HCT116 (cell line): ENCODE results near the gene SPRR4. TPM values are rescaled to one million over a fixed set of nuclear protein-coding genes. Genes with fewer than 3 reads are reported as not detected.

ENCODE experiments used
- ATAC-seq: fragments of 200-7000 bp; cut with Tn5 transposase; 2 replicates; pipeline ENCODE4 v1.9.1; 2020; ENCODE audit warnings: mild to moderate bottlenecking, moderate library complexity
- BruUV-seq: library from RNA; stranded (reverse); fragments of 400-500 nt; replicated peaks from 2 replicates; lab custom pipeline; 2021; lab: Mats Ljungman, UMichigan
- CTCF ChIA-PET: fragments of 300-600 bp; sonication (Branson Sonifier 250); formaldehyde crosslinking; loops from one replicate; lab custom pipeline; 2021; ENCODE audit warnings: antibody characterized with exemption; lab: Charles Lee
- POLR2A ChIA-PET: fragments of 300-600, 350-600 bp; sonication (Branson Sonifier 250); formaldehyde crosslinking; loops from one replicate; lab custom pipeline; 2021; ENCODE audit warnings: antibody characterized with exemption; lab: Charles Lee
- RAD21 ChIA-PET, 2 experiments: fragments of 300-600 bp; sonication (Branson Sonifier 250); formaldehyde crosslinking; loops; one replicate each; lab custom pipeline; 2023; ENCODE audit warnings: low total read pairs in 2 of 2; ENCODE audit not compliant: uncharacterized antibody in 2 of 2, unreplicated experiment in 2 of 2, low non-redundant PET in 1 of 2; lab: Charles Lee
- DNase-seq: peaks from one replicate; pipeline ENCODE4 v3.0.0-alpha.2; 2010; ENCODE audit warnings: low read depth, low spot score
- H2AFZ ChIP-seq: fragments of 200-600 bp; shearing (Covaris generic), sonication (generic); 2 replicates; pipeline ENCODE4 v1.6.1; 2017; ENCODE audit warnings: low read depth, mixed run types, mixed read lengths, antibody characterized with exemption, low read length; ENCODE audit not compliant: poor library complexity, severe bottlenecking
- H3K27ac ChIP-seq: 2 replicates; pipeline ENCODE4 v1.5.1; 2012; ENCODE audit warnings: low read depth, low read length
- H3K27me3 ChIP-seq: fragments of 200-600 bp; sonication (generic); 2 replicates; pipeline ENCODE4 v1.6.1; 2016; ENCODE audit warnings: mixed run types, low read length, mixed read lengths; ENCODE audit not compliant: insufficient read depth
- H3K36me3 ChIP-seq, 2 experiments: fragments of 200-500 bp in 1 of 2; fragments of 200-600 bp in 1 of 2; sonication (Bioruptor generic) in 1 of 2; sonication (generic) in 1 of 2; 2 replicates each; pipeline versions ENCODE4 v1.5.1 to v1.6.1; 2014 to 2016; ENCODE audit warnings: low read length in 2 of 2, inconsistent platforms in 1 of 2, mixed read lengths in 1 of 2, mixed run types in 1 of 2; ENCODE audit not compliant: insufficient read depth in 2 of 2, control insufficient read depth in 1 of 2
- H3K4me1 ChIP-seq, 2 experiments: fragments of 200-600 bp in 1 of 2; sonication (generic) in 1 of 2; 2 replicates each; pipeline versions ENCODE4 v1.5.1 to v1.6.1; 2012 to 2017; ENCODE audit warnings: low read length in 2 of 2, inconsistent platforms in 1 of 2, mild to moderate bottlenecking in 1 of 2, mixed read lengths in 1 of 2, mixed run types in 1 of 2, moderate library complexity in 1 of 2; ENCODE audit not compliant: insufficient read depth in 2 of 2, control insufficient read depth in 1 of 2
- H3K4me2 ChIP-seq: fragments of 200-600 bp; sonication (generic); 2 replicates; pipeline ENCODE4 v1.6.1; 2017; ENCODE audit warnings: mixed run types, low read length, mixed read lengths
- H3K4me3 ChIP-seq, 2 experiments: fragments of 200-600 bp in 1 of 2; sonication (generic) in 1 of 2; replicated peaks in 1 of 2; 2 replicates each; pipeline ENCODE4 v1.5.1; 2011 to 2016; ENCODE audit warnings: low read length in 2 of 2, control low read depth in 1 of 2, low read depth in 1 of 2, mild to moderate bottlenecking in 1 of 2, mixed read lengths in 1 of 2, mixed run types in 1 of 2
- H3K79me2 ChIP-seq: fragments of 200-600 bp; sonication (generic); 2 replicates; pipeline ENCODE4 v1.6.1; 2017; ENCODE audit warnings: mild to moderate bottlenecking, mixed run types, low read length, moderate library complexity, mixed read lengths; ENCODE audit not compliant: insufficient read depth
- H3K9ac ChIP-seq: fragments of 200-600 bp; sonication (generic); 2 replicates; pipeline ENCODE4 v1.6.1; 2016; ENCODE audit warnings: low read length, mixed read lengths
- H3K9me2 ChIP-seq: fragments of 200-600 bp; sonication (generic), shearing (Covaris generic); 2 replicates; pipeline ENCODE4 v1.6.1; 2017; ENCODE audit warnings: mixed run types, mild to moderate bottlenecking, moderate library complexity; ENCODE audit not compliant: insufficient read depth
- H3K9me3 ChIP-seq, 2 experiments: fragments of 200-500 bp in 1 of 2; fragments of 200-600 bp in 1 of 2; sonication (Bioruptor generic) in 1 of 2; sonication (generic) in 1 of 2; 2 replicates each; pipeline ENCODE4 v1.6.1; 2014 to 2017; ENCODE audit warnings: low read length in 2 of 2, mixed read lengths in 2 of 2, inconsistent platforms in 1 of 2, low read depth in 1 of 2, mild to moderate bottlenecking in 1 of 2, mixed run types in 1 of 2, moderate library complexity in 1 of 2; ENCODE audit not compliant: control insufficient read depth in 1 of 2, insufficient read depth in 1 of 2
- H4K20me1 ChIP-seq: fragments of 200-600 bp; sonication (generic), shearing (Covaris generic); 2 replicates; pipeline ENCODE4 v1.6.1; 2017; ENCODE audit warnings: mixed run types, mild to moderate bottlenecking, moderate library complexity; ENCODE audit not compliant: insufficient read depth
- RAD21 ChIP-seq: IDR thresholded peaks from 2 replicates; pipeline ENCODE4 v1.6.1; 2012; ENCODE audit warnings: low read depth, mild to moderate bottlenecking
- YY1 ChIP-seq: IDR thresholded peaks from 2 replicates; pipeline ENCODE4 v1.6.1; 2011; ENCODE audit warnings: low read length, low read depth, moderate library complexity, mild to moderate bottlenecking; ENCODE audit not compliant: insufficient replicate concordance; ENCODE audit errors: extremely low read depth
- ZFX ChIP-seq: fragments of 450-650 bp; IDR thresholded peaks from 2 replicates; pipeline ENCODE4 v1.6.1; 2017
- intact Hi-C: fragments of 100-400 bp; cut with micrococcal nuclease; formaldehyde crosslinking; loops from 2 replicates; pipeline ENCODE4 v1.10.0; 2022
- total RNA-seq: library from RNA; stranded (reverse); gene quantifications from one replicate; pipeline ENCODE4 v1.2.1, GENCODE V29; 2021; ENCODE audit not compliant: unreplicated experiment
- TF ChIP-seq, protein P1 (sequence below), 3 experiments: fragments of 200-600 bp in 1 of 3; sonication (generic) in 1 of 3; IDR thresholded peaks in 2 of 3; conservative IDR thresholded peaks in 1 of 3; 2 replicates each; pipeline ENCODE4 v1.5.1; 2012 to 2017; ENCODE audit warnings: low read depth in 2 of 3, low read length in 2 of 3, antibody characterized with exemption in 1 of 3, borderline replicate concordance in 1 of 3, control low read depth in 1 of 3, mild to moderate bottlenecking in 1 of 3, mixed read lengths in 1 of 3, mixed run types in 1 of 3, moderate library complexity in 1 of 3; ENCODE audit not compliant: insufficient read depth in 1 of 3

Gene SPRR4
- total RNA-seq, 1 experiment from 2014 or later = not detected

DNA sequence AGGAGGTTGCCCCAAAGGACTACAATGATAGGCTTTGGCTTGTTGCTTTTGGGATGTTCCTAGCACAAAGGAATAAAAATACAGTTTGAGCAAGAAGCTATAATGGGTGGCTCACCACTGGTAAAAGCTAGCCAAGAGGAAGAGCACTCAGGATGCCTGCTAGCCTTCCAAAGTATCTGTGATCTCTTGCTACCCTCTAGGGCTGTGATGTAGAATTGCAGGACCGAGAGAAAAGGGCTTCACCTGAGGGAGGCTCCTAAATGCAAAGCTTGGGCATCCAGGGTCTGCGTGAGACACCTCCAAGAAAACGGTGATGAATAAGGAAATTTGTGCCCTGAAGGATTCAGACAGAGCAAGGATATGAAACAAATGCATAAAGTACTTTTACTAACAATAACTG lies 44.4 kb upstream of the SPRR4 start:
- Histone ChIP-seq H3K4me3 (no peak overlapping the region), H3K27me3 (peaks cover 19% of the 10 kb centered on the region), H3K27ac (no peak overlapping the region), H3K4me2 (no peak overlapping the region), H3K4me1 (no peaks in the 10 kb centered on the region), H4K20me1 (no peaks in the 10 kb centered on the region), H3K79me2 (no peaks in the 10 kb centered on the region), H3K36me3 (no peaks in the 10 kb centered on the region), H3K9ac (no peak overlapping the region), H3K9me2 (no peaks in the 10 kb centered on the region), H2AFZ (no peak overlapping the region), H3K9me3 (no peaks in the 10 kb centered on the region)
- BruUV-seq = no TSS peak
- CTCF ChIA-PET = interaction anchor here (1.1 to 2.4 kb wide), 11 partner anchors 9 to 467 kb away, joined by 3 to 46 read pairs (median 5); partner anchors contain the start of gene SMCP
- peak; percentile 24 for DNase-seq
- TF ChIP-seq, protein P1, sequence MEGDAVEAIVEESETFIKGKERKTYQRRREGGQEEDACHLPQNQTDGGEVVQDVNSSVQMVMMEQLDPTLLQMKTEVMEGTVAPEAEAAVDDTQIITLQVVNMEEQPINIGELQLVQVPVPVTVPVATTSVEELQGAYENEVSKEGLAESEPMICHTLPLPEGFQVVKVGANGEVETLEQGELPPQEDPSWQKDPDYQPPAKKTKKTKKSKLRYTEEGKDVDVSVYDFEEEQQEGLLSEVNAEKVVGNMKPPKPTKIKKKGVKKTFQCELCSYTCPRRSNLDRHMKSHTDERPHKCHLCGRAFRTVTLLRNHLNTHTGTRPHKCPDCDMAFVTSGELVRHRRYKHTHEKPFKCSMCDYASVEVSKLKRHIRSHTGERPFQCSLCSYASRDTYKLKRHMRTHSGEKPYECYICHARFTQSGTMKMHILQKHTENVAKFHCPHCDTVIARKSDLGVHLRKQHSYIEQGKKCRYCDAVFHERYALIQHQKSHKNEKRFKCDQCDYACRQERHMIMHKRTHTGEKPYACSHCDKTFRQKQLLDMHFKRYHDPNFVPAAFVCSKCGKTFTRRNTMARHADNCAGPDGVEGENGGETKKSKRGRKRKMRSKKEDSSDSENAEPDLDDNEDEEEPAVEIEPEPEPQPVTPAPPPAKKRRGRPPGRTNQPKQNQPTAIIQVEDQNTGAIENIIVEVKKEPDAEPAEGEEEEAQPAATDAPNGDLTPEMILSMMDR (IDR thresholded peaks at IDR 0.05 in 2 of 3, conservative IDR thresholded peaks at IDR 0.05 in 1 of 3; ENCODE audit: borderline replicate concordance in 1 of 3, insufficient read depth in 1 of 3, low read depth in 2 of 3, low read length in 2 of 3) = peak; percentile 53 to 64 (median 62); a peak in 4 of 6 replicates
- TF ChIP-seq ZFX = no peak
- TF ChIP-seq RAD21 = peak; percentile 76
- intact Hi-C loops = loop anchor here (1.0 to 5.0 kb wide), 4 partner anchors 55 to 429 kb away; no protein-coding TSS in a partner anchor
- peak; percentile 83 for ATAC-seq
- RAD21 ChIA-PET = no interaction called here
- POLR2A ChIA-PET = no interaction called here

DNA sequence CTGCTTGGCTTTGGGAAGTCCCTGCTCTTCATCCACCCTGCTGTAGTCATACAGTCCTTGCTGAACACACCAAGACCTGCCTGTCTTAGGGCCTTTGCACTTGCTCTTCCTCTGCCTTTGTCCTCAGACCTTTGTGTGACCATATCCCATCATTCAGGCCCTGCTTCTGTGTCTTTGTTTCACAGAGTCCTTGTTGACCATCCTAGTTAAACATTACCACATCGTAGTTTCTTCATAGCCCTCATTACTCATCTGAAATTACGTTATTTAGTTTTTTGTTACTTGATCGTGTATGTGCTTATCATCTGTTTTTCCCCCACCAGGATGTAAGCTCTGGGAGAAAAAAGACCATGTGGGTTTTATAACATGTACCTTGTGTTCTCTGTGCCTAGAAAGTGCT lies 41.8 kb upstream of the SPRR4 start:
- no peaks in the 10 kb centered on the region for H4K20me1 ChIP-seq
- H2AFZ ChIP-seq = no peak overlapping the region
- CTCF ChIA-PET = no interaction called here
- RAD21 ChIA-PET = no interaction called here
- H3K9ac ChIP-seq = no peak overlapping the region
- no peaks in the 10 kb centered on the region for H3K4me1 ChIP-seq
- H3K9me2 ChIP-seq = no peaks in the 10 kb centered on the region
- POLR2A ChIA-PET = no interaction called here
- no peak overlapping the region for H3K4me2 ChIP-seq
- H3K4me3 ChIP-seq = no peak overlapping the region
- BruUV-seq = no TSS peak
- no peak for TF ChIP-seq YY1
- intact Hi-C loops = loop anchor here (5.0 kb wide), 3 partner anchors 181 to 431 kb away; no protein-coding TSS in a partner anchor
- H3K9me3 ChIP-seq = no peaks in the 10 kb centered on the region
- peaks cover 20% of the 10 kb centered on the region for H3K27me3 ChIP-seq
- DNase-seq (no peak), ATAC-seq (no peak)
- no peaks in the 10 kb centered on the region for H3K79me2 ChIP-seq
- no peak overlapping the region for H3K27ac ChIP-seq
- H3K36me3 ChIP-seq = no peaks in the 10 kb centered on the region
